Body of pancreas (tissue), 4 donors: ENCODE data around the gene CERK. TPM values are rescaled to one million over a fixed set of nuclear protein-coding genes. Genes with fewer than 3 reads are reported as not detected.

Source experiments
- ATAC-seq: fragments of 150-250 bp; one replicate; pipeline ENCODE4 v1.9.1; 2016
- DNase-seq, 4 donors: peaks; one replicate each; pipeline ENCODE4 v3.0.0-alpha.2; 2019
- H3K27ac ChIP-seq, 4 donors: fragments of 200-600 bp; sonication (generic); 1 replicate in 3 of 4; 2 replicates in 1 of 4; pipeline versions ENCODE4 v1.5.1 to v1.6.1; 2016 to 2019; ENCODE audit warnings: mild to moderate bottlenecking in 1 of 4, mixed read lengths in 1 of 4, moderate library complexity in 1 of 4
- H3K27me3 ChIP-seq, 2 donors: fragments of 200-600 bp; sonication (generic); one replicate each; pipeline ENCODE4 v1.6.0; 2016; ENCODE audit warnings: mild to moderate bottlenecking in 1 of 2
- H3K36me3 ChIP-seq, 2 donors: fragments of 200-600 bp; sonication (generic); replicated peaks in 1 of 2; 2 replicates each; pipeline ENCODE4 v1.5.1; 2016; ENCODE audit warnings: low read depth in 2 of 2; ENCODE audit not compliant: insufficient read depth in 1 of 2
- H3K4me1 ChIP-seq: fragments of 200-600 bp; sonication (generic); one replicate; pipeline ENCODE4 v1.6.0; 2016
- H3K4me3 ChIP-seq, 2 donors: fragments of 200-600 bp; sonication (generic); 1 replicate in 1 of 2; 2 replicates in 1 of 2; pipeline ENCODE4 v1.5.1; 2016 to 2019
- H3K9me3 ChIP-seq, 3 donors: fragments of 200-600 bp; sonication (generic); 1 replicate in 2 of 3; 2 replicates in 1 of 3; pipeline ENCODE4 v1.5.1; 2016
- POLR2A ChIP-seq, 3 donors: fragments of 450-650 bp; IDR thresholded peaks; one replicate each; pipeline ENCODE4 v1.6.1; 2016; ENCODE audit warnings: antibody characterized with exemption in 3 of 3, mild to moderate bottlenecking in 2 of 3
- WGBS, 2 donors: methylation state at CpG; one replicate each; pipeline ENCODE4 v1.1.5; 2017; 5-methylcytosine and 5-hydroxymethylcytosine counted together
- intact Hi-C: fragments of 100-400 bp; cut with DNase I; formaldehyde crosslinking; loops from one replicate; pipeline ENCODE4 v1.15.1; 2023
- total RNA-seq, 2 donors: library from RNA; depleted of rRNA; stranded (reverse); fragments of >200 nt; gene quantifications; one replicate each; pipeline ENCODE4 v1.1.0, GENCODE V29; 2016
- TF ChIP-seq, protein P1 (sequence below), 7 experiments: fragments of 450-650 bp in 4 of 7; fragments of 200-600 bp in 3 of 7; sonication (generic) in 3 of 7; IDR thresholded peaks; one replicate each; pipeline ENCODE4 v1.5.1; 2016 to 2019; ENCODE audit warnings: antibody characterized with exemption in 7 of 7

Gene CERK
- total RNA-seq, 2 donors from 2014 or later = 33.6 to 46.4 TPM

DNA sequence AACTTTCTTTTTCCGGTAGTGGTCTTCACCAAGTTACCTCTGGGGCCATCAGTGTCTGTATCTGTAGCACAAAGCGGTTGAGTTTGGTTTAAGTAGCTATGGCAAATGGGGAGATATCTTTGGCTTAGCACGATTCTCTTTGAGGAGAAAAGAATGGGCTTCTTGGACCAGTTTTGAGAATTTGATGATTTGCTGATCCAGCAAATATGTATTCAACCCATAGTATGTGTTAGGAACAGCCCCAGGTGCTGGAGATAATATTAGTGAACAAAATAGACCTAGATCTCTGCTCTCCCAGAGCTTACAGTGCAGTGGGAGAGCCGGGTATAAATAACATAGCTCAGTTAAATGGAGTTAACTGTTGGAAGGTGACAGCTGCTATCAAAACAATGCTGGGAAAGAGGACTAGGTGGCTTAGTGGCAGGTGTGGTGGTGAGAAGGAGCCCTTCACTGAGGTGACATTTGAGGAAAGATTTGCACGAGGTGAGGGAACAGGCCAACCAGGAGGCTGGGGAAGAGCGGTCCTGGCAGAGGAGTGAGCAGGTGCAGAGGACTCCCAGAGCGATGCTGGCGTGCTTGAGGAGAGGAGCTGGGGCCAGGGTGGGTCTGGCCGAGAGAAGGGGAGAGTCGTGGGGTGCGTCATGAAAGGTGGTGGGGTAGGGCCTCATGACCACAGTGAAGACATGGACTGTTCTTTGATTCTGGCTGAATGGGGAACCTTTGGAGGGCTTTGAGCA is 29.4 kb upstream of the CERK start:
- 92 to 94% methylated on average over 11 of the region's 11 CpGs for WGBS, 2 donors
- Histone ChIP-seq H3K36me3 (no peaks in the 10 kb centered on the region), H3K4me3 (no peak overlapping the region), H3K27ac (no peak overlapping the region), H3K27me3 (no peaks in the 10 kb centered on the region), H3K4me1 (peaks cover 24% of the 10 kb centered on the region), H3K9me3 (no peaks in the 10 kb centered on the region)
- ATAC-seq = no peak
- TF ChIP-seq, protein P1, sequence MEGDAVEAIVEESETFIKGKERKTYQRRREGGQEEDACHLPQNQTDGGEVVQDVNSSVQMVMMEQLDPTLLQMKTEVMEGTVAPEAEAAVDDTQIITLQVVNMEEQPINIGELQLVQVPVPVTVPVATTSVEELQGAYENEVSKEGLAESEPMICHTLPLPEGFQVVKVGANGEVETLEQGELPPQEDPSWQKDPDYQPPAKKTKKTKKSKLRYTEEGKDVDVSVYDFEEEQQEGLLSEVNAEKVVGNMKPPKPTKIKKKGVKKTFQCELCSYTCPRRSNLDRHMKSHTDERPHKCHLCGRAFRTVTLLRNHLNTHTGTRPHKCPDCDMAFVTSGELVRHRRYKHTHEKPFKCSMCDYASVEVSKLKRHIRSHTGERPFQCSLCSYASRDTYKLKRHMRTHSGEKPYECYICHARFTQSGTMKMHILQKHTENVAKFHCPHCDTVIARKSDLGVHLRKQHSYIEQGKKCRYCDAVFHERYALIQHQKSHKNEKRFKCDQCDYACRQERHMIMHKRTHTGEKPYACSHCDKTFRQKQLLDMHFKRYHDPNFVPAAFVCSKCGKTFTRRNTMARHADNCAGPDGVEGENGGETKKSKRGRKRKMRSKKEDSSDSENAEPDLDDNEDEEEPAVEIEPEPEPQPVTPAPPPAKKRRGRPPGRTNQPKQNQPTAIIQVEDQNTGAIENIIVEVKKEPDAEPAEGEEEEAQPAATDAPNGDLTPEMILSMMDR (IDR thresholded peaks at IDR 0.05) = no peak
- no peak for TF ChIP-seq POLR2A (IDR thresholded peaks at IDR 0.05)
- intact Hi-C loops = no loop called here
- DNase-seq = no peak

DNA sequence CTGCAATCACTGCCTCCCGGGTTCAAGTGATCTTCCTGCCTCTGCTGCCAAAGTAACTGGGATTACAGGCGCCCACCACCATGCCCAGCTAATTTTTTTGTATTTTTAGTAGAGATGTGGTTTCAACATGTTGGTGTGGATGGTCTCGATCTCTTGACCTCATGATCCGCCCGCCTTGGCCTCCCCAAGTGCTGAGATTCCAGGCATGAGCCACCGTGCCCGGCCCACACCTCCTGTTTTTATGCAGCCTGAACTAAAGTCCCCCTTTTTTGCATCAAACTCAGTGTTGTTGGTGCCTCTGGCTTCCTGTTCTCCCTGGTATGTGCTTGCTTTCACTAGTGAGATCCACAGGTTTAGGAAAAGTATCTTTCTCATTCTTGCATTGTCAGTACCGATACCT is 28.6 kb upstream of the CERK start:
- H3K27me3 ChIP-seq = no peaks in the 10 kb centered on the region
- H3K4me3 ChIP-seq = no peak overlapping the region
- H3K27ac ChIP-seq = no peak overlapping the region
- 89 to 94% methylated on average over 8 of the region's 8 CpGs for WGBS, 2 donors
- intact Hi-C loops = no loop called here
- no peaks in the 10 kb centered on the region for H3K36me3 ChIP-seq
- ATAC-seq (no peak), DNase-seq (peak in 1 of 4 donors; percentile 1)
- no peaks in the 10 kb centered on the region for H3K9me3 ChIP-seq
- TF ChIP-seq POLR2A (IDR thresholded peaks at IDR 0.05) = no peak
- TF ChIP-seq, protein P1 (IDR thresholded peaks at IDR 0.05) = no peak
- peaks cover 24% of the 10 kb centered on the region for H3K4me1 ChIP-seq

DNA sequence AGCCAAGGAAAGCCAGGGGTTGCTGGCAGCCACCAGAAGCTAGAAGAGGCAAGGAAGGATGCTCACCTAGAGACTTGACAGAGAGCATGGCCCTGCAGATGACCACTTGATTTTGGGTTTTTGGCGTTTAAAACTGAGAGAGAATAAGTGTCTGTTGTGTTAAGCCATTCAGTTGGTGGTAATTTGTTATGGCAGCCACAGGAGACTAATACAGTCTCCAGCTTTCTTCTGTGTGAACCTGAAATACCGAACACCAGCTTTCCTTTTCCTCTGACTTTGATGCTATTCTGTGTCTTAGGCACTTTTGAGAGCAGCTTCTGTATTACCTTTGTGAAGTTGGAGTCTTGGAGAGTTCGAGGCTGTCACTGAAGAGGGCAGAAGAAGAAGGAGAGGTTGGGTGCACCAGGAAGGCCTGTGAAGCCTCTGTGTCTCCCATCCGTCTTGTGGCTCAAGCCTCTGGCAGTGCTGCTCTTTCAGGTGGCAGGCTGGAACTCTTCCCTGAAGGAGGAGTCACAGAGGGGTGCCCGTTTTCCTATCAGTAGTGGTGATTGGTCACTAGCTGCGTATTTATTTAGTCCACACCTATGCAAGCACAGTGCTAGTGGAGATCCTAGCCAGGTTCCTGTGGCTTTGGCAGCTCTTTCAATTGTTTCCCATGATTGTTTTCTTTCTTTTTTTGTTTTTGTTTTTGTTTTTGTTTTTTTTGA is 26.9 kb upstream of the CERK start:
- Histone ChIP-seq H3K4me1 (peaks cover 33% of the 10 kb centered on the region), H3K4me3 (no peak overlapping the region), H3K9me3 (no peaks in the 10 kb centered on the region), H3K27ac (no peak overlapping the region), H3K36me3 (no peaks in the 10 kb centered on the region), H3K27me3 (no peaks in the 10 kb centered on the region)
- no peak for TF ChIP-seq POLR2A (IDR thresholded peaks at IDR 0.05)
- TF ChIP-seq, protein P1 (IDR thresholded peaks at IDR 0.05) = no peak
- intact Hi-C loops = no loop called here
- DNase-seq (peak; percentile 42 to 80 (median 74)), ATAC-seq (no peak)
- 42 to 57% methylated on average over 6 of the region's 6 CpGs for WGBS, 2 donors

DNA sequence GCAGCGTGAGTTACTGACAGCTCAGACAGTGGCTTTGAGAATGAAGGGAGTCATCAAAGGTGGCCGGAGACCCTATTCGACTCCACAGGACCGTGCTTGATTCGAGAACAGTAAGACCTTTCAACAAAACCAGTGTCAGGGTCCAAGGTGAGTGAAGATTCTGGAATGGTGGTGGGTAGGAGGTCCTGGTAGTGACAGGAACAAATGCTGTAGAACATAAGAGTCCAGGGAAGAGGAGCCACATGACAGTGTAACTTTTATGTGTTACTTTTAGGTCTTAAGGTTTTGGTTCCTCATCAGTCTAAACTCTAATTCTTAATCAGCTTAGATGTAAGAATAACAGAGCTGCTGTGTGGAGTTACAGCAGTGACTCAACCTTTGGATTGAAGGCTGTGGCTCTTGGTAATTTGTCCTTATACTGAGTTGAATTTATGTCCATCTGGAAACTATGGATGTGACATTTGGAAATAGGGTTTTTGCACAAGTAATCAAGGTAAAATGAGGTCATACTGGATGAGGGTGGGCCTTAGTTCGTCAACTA is 26.2 kb upstream of the CERK start:
- ATAC-seq (no peak), DNase-seq (no peak)
- no peak overlapping the region for H3K4me3 ChIP-seq
- H3K27ac ChIP-seq = no peak overlapping the region
- TF ChIP-seq, protein P1 (IDR thresholded peaks at IDR 0.05) = no peak
- no peak for TF ChIP-seq POLR2A (IDR thresholded peaks at IDR 0.05)
- intact Hi-C loops = no loop called here
- H3K36me3 ChIP-seq = no peaks in the 10 kb centered on the region
- 82 to 87% methylated on average over 6 of the region's 6 CpGs for WGBS, 2 donors
- no peaks in the 10 kb centered on the region for H3K27me3 ChIP-seq
- no peaks in the 10 kb centered on the region for H3K9me3 ChIP-seq
- H3K4me1 ChIP-seq = peaks cover 35% of the 10 kb centered on the region
